Neural progenitor cell (in vitro differentiated cells): ENCODE results near the gene TOMM40L. TPM values are rescaled to one million over a fixed set of nuclear protein-coding genes. Genes with fewer than 3 reads are reported as not detected.

Experiments used
- DNase-seq: peaks from one replicate; pipeline ENCODE4 v3.0.0-alpha.2; 2016; ENCODE audit warnings: low spot score
- H2AFZ ChIP-seq: fragments of 200-600 bp; sonication (generic); replicated peaks from 2 replicates; pipeline ENCODE4 v1.6.1; 2016; ENCODE audit warnings: antibody characterized with exemption
- H3F3A ChIP-seq: fragments of 200-600 bp; sonication (generic); 2 replicates; pipeline ENCODE4 v1.6.1; 2016; ENCODE audit warnings: antibody characterized with exemption, low read depth
- H3K27ac ChIP-seq: fragments of 200-600 bp; sonication (generic); 2 replicates; pipeline ENCODE4 v1.5.1; 2016; ENCODE audit warnings: mild to moderate bottlenecking
- H3K27me3 ChIP-seq: fragments of 200-600 bp; sonication (generic); 2 replicates; pipeline ENCODE4 v1.6.1; 2016; ENCODE audit warnings: mild to moderate bottlenecking, moderate library complexity
- H3K36me3 ChIP-seq: fragments of 200-600 bp; sonication (generic); 2 replicates; pipeline ENCODE4 v1.5.1; 2016
- H3K4me1 ChIP-seq: fragments of 200-600 bp; sonication (generic); 2 replicates; pipeline ENCODE4 v1.6.1; 2016; ENCODE audit warnings: mixed run types
- H3K4me2 ChIP-seq: fragments of 200-600 bp; sonication (generic); 2 replicates; pipeline ENCODE4 v1.6.1; 2016
- H3K4me3 ChIP-seq: fragments of 200-600 bp; sonication (generic); 2 replicates; pipeline ENCODE4 v1.5.1; 2016
- H3K79me2 ChIP-seq: fragments of 200-600 bp; sonication (generic); 2 replicates; pipeline ENCODE4 v1.6.1; 2016; ENCODE audit warnings: low read depth
- H3K9ac ChIP-seq: fragments of 200-600 bp; sonication (generic); 2 replicates; pipeline ENCODE4 v1.6.1; 2016
- H3K9me3 ChIP-seq: fragments of 200-600 bp; sonication (generic); 2 replicates; pipeline ENCODE4 v1.5.1; 2016; ENCODE audit warnings: low read depth
- H4K20me1 ChIP-seq: fragments of 200-600 bp; sonication (generic); 2 replicates; pipeline ENCODE4 v1.6.1; 2016; ENCODE audit warnings: low read depth
- H3K27ac Mint-ChIP-seq: 3 replicates; pipeline ENCODE4 v1.8.0; 2021; ENCODE audit warnings: mixed read lengths
- H3K27me3 Mint-ChIP-seq: 2 replicates; pipeline ENCODE4 v1.8.0; 2022; ENCODE audit warnings: low read depth, mild to moderate bottlenecking, inconsistent platforms, moderate library complexity, mixed read lengths; ENCODE audit not compliant: insufficient read depth
- H3K36me3 Mint-ChIP-seq: 3 replicates; pipeline ENCODE4 v1.8.0; 2021; ENCODE audit warnings: mixed read lengths
- H3K4me1 Mint-ChIP-seq: 3 replicates; pipeline ENCODE4 v1.8.0; 2021; ENCODE audit warnings: mixed read lengths
- H3K4me3 Mint-ChIP-seq: 3 replicates; pipeline ENCODE4 v1.8.0; 2021; ENCODE audit warnings: mild to moderate bottlenecking, moderate library complexity, mixed read lengths
- H3K9me3 Mint-ChIP-seq: 3 replicates; pipeline ENCODE4 v1.8.0; 2020; ENCODE audit warnings: mixed read lengths
- CTCF ChIP-seq: fragments of 200-600 bp; sonication (generic); IDR thresholded peaks from 2 replicates; pipeline ENCODE4 v1.5.1; 2017; ENCODE audit warnings: antibody characterized with exemption, mild to moderate bottlenecking
- EZH2 ChIP-seq: fragments of 200-600 bp; sonication (generic); IDR thresholded peaks from 2 replicates; pipeline ENCODE4 v1.6.1; 2017; ENCODE audit warnings: antibody characterized with exemption, mild to moderate bottlenecking, moderate library complexity
- EZH2phosphoT487 ChIP-seq: fragments of 200-600 bp; sonication (generic); IDR thresholded peaks from 2 replicates; pipeline ENCODE4 v1.6.1; 2017; ENCODE audit warnings: antibody characterized with exemption
- total RNA-seq: library from RNA; depleted of rRNA; stranded (reverse); fragments of >200 nt; gene quantifications from 2 replicates; pipeline ENCODE4 v1.2.3, GENCODE V29; 2015; ENCODE audit warnings: low replicate concordance

The TOMM40L gene
- total RNA-seq, 1 donor from 2014 or later: 7.2 TPM

- H3K27me3 ChIP-seq: peaks cover 43% of the 10 kb centered on the region
Measured at GRCh38 chr1:161260376-161261260, 34.8 kb downstream of the TOMM40L start.

GRCh38 chr1:161261261-161262235 is 35.7 kb downstream of the TOMM40L start:
- no peak for TF ChIP-seq EZH2phosphoT487
- TF ChIP-seq CTCF: no peak
- no peak for TF ChIP-seq EZH2
- peaks cover 43% of the 10 kb centered on the region for H3K27me3 ChIP-seq
- no peak overlapping the region for H3K9ac ChIP-seq
- Mint-ChIP-seq H3K27ac (peak overlapping the region; percentile 14), H3K27me3 (peaks cover 31% of the 10 kb centered on the region), H3K9me3 (peaks cover 17% of the 10 kb centered on the region), H3K36me3 (peaks cover 7% of the 10 kb centered on the region), H3K4me1 (peaks cover 37% of the 10 kb centered on the region), H3K4me3 (peak overlapping the region; percentile 32)
- no peaks in the 10 kb centered on the region for H3K36me3 ChIP-seq
- H3F3A ChIP-seq: peaks cover 13% of the 10 kb centered on the region
- DNase-seq: peak; percentile 33
- H3K4me1 ChIP-seq: peaks cover 17% of the 10 kb centered on the region
- H3K9me3 ChIP-seq: peaks cover 8% of the 10 kb centered on the region
- H4K20me1 ChIP-seq: peaks cover 4% of the 10 kb centered on the region
- H2AFZ ChIP-seq: peak overlapping the region; percentile 26
- no peak overlapping the region for H3K4me3 ChIP-seq
- no peak overlapping the region for H3K27ac ChIP-seq
- H3K79me2 ChIP-seq: no peaks in the 10 kb centered on the region
- H3K4me2 ChIP-seq: peak overlapping the region; percentile 29

More at GRCh38 chr1:161260376-161261260, 34.8 kb downstream of the TOMM40L start:
- Histone ChIP-seq H3K27ac (no peak overlapping the region), H3K79me2 (no peaks in the 10 kb centered on the region), H3K9me3 (peaks cover 8% of the 10 kb centered on the region), H3K4me1 (peaks cover 17% of the 10 kb centered on the region), H3K4me2 (peak overlapping the region; percentile 29), H2AFZ (peak overlapping the region; percentile 26), H3K36me3 (no peaks in the 10 kb centered on the region), H4K20me1 (peaks cover 4% of the 10 kb centered on the region), H3K9ac (no peak overlapping the region), H3K4me3 (no peak overlapping the region), H3F3A (peaks cover 10% of the 10 kb centered on the region)
- H3K4me1 Mint-ChIP-seq: peaks cover 31% of the 10 kb centered on the region
- peaks cover 20% of the 10 kb centered on the region for H3K9me3 Mint-ChIP-seq
- DNase-seq: no peak
- TF ChIP-seq EZH2: no peak
- no peak for TF ChIP-seq EZH2phosphoT487
- TF ChIP-seq CTCF: no peak
- no peak overlapping the region for H3K27ac Mint-ChIP-seq
- H3K27me3 Mint-ChIP-seq: peaks cover 32% of the 10 kb centered on the region
- peaks cover 7% of the 10 kb centered on the region for H3K36me3 Mint-ChIP-seq
- H3K4me3 Mint-ChIP-seq: peak overlapping the region; percentile 67

- Histone ChIP-seq H3F3A (peaks cover 9% of the 10 kb centered on the region), H3K27ac (no peak overlapping the region), H3K79me2 (no peaks in the 10 kb centered on the region), H3K4me1 (peaks cover 10% of the 10 kb centered on the region), H3K4me3 (no peak overlapping the region), H2AFZ (no peak overlapping the region), H3K9ac (no peak overlapping the region), H3K27me3 (peaks cover 16% of the 10 kb centered on the region), H3K9me3 (no peaks in the 10 kb centered on the region), H3K36me3 (no peaks in the 10 kb centered on the region), H3K4me2 (no peak overlapping the region), H4K20me1 (no peaks in the 10 kb centered on the region)
- no peaks in the 10 kb centered on the region for H3K9me3 Mint-ChIP-seq
- peaks cover 9% of the 10 kb centered on the region for H3K27me3 Mint-ChIP-seq
- H3K4me1 Mint-ChIP-seq: peaks cover 29% of the 10 kb centered on the region
- H3K36me3 Mint-ChIP-seq: no peaks in the 10 kb centered on the region
- no peak for DNase-seq
- TF ChIP-seq EZH2 (no peak), EZH2phosphoT487 (no peak), CTCF (no peak)
- no peak overlapping the region for H3K27ac Mint-ChIP-seq
- H3K4me3 Mint-ChIP-seq: no peak overlapping the region
Measured at GRCh38 chr1:161265305-161265704, 39.4 kb downstream of the TOMM40L start.
